GM10266 (cell line): ENCODE data around the gene ZNF550.

Source experiments
- DNase-seq: peaks from one replicate; pipeline ENCODE4 v3.0.0; 2012; ENCODE audit errors: extremely low spot score
- TF ChIP-seq, protein P1 (sequence below): IDR thresholded peaks from 2 replicates; pipeline ENCODE4 v1.5.1; 2012; ENCODE audit warnings: mild to moderate bottlenecking, low read depth; ENCODE audit not compliant: control insufficient read depth, insufficient read depth; ENCODE audit errors: missing control alignments

ZNF550 gene

DNA sequence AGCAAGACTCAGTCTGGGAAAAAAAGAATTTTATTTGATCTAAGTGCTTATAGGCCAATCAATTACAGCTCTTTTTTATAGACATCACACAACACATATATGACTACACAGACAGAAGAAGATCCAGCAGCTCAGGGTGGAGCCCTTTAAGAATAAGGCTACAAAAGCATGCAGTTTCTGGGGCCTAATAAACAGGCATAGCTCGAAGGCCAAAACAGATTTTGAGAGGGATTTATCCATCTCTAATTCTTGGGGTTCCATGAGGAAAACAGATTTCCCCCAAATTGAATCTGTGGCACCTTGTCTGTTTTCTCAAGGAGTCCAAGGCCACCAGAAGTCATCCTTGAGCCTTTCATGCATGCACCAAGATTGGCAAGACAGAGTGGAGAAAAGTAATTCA, 3.9 kb upstream of the ZNF550 start:
- DNase-seq: no peak
- TF ChIP-seq, protein P1, sequence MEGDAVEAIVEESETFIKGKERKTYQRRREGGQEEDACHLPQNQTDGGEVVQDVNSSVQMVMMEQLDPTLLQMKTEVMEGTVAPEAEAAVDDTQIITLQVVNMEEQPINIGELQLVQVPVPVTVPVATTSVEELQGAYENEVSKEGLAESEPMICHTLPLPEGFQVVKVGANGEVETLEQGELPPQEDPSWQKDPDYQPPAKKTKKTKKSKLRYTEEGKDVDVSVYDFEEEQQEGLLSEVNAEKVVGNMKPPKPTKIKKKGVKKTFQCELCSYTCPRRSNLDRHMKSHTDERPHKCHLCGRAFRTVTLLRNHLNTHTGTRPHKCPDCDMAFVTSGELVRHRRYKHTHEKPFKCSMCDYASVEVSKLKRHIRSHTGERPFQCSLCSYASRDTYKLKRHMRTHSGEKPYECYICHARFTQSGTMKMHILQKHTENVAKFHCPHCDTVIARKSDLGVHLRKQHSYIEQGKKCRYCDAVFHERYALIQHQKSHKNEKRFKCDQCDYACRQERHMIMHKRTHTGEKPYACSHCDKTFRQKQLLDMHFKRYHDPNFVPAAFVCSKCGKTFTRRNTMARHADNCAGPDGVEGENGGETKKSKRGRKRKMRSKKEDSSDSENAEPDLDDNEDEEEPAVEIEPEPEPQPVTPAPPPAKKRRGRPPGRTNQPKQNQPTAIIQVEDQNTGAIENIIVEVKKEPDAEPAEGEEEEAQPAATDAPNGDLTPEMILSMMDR: no peak

DNA sequence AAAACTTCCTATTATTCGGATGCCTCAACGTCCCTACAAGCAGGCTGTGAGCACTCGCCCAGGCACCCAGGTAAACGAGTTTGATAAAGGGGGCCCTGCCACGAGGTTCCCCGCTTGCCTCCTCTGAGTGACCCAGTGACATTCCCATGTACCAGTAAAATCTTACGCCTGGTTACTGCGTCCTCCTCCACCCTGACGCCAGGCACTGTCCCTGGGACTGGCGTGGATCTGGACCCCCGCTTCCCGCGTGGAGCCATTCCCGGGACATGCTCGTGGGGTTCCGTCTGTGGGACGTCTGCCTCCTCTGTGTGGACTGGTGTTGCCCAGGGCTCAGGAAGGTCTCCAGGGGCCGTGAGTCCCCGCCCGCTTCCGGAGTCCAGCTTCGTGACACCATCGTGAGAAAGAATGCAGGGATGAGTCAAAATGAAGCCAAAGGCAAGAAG, 407 bp upstream of the ZNF550 start:
- DNase-seq: no peak
- TF ChIP-seq, protein P1: no peak

DNA sequence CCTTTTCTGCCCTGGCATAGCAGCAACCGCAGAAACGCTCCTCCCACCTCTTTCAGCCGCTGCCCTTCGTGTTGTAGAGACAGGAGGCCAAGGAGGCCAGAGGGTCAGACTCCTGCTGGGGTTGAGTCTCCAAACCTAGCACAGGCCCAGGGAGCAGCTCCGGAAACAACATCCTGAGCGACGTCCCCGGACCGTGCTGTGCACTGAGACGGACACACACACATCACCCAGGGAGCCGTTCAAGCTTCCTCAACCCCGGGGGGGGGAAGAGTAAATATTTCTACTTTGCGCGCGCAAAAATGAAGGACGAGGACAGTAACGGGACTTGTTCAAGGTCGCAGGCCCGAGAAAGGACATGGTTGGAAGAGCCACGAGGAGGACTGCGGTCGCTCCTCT, 657 bp downstream of the ZNF550 start:
- no peak for DNase-seq
- TF ChIP-seq, protein P1: no peak

DNA sequence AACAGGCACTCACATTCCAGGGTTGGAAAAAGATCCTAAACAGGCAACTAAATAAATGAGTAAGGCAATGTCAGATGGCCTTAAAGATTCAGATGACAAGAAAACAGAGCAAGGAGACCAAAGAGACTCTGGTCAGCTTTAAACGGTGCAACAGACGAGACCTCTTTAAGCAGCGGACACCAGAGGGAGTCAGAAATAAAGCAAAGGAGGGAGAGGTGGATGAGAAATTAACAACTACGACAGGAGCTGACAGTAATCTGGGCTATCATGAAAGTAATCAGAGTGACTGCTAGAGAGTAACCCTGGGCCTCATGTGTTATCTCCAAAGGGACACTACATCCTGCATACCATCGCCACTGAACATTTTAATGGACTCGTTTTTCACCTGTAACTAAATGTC, 1.1 kb downstream of the ZNF550 start:
- DNase-seq: no peak
- TF ChIP-seq, protein P1: no peak

DNA sequence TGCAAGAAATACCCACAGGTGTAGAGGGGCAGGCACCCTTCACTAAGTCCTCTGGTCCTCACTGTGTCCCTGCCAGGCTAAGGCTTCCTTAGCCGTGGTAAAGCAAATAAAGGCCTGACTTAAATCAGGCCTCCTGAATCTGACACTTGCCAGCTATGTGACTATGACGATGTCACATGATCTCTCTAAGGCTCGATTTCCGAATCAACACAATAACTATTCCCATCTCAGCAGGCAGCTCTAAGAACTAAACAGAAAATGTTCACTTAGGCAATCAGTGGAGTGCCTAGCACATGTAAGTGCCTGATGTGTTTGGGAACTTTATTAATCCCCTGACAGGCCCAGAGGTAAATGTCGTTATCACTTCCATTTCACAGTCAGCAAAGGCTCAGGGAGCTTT, 2.0 kb downstream of the ZNF550 start:
- TF ChIP-seq, protein P1: no peak
- no peak for DNase-seq

DNA sequence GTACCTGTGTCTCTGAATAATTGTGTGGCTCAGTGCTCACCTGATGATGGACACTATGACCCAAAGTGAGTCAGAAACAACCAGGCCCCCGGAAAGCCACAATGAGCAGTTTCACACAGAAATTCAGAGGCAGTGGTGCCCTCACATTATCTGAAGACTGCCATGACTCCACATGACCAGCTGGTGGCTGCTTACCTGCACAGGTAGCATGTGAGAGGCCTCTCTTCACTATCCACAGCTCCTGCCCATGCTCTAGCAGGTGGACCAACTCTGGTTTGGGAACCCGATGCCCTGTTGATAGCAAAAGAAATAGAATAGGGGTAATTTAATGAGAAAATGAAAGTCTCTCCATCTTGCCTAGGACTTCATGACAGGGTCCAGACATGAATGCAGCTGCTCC, 7.2 kb downstream of the ZNF550 start:
- TF ChIP-seq, protein P1: no peak
- no peak for DNase-seq

DNA sequence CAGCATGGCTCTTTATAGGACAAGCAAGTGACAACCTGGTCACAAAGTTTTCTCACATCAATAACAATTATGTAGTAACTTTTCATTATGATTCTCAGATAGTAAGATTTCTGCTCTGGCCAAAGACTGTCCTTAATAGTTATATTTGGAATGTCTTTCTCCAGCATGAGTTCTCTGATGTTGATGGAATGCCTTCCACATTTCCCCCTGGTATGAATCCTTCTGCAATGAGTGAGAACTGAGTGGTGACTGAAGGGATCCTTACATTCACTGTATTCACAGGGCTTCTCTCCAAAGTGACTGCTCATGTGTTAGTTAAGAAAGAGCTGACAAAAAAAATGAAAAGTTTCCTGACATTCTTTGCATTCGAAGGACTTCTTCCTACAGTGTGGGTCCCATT, 13.2 kb downstream of the ZNF550 start:
- no peak for DNase-seq
- TF ChIP-seq, protein P1: no peak
